ENCODE measurements around the gene ERC1.

- TF ChIP-seq CTCF (IDR thresholded peaks at IDR 0.05; ENCODE audit: low read length), result no peak
- TF ChIP-seq EZH2phosphoT487 (IDR thresholded peaks at IDR 0.05; ENCODE audit: low read length), result no peak
- no peak for TF ChIP-seq EZH2 (optimal IDR thresholded peaks at IDR 0.05; ENCODE audit: low read depth, low read length)
Measured at GRCh38 chr12:1384910-1385309, 393.9 kb downstream of the ERC1 start.

Measured in MM.1S (cell line).